Activated naive CD8-positive, alpha-beta T cell treated with anti-CD3 and anti-CD28 coated beads for 36 hours (primary cell): ENCODE results near the gene UNG. TPM values are rescaled to one million over a fixed set of nuclear protein-coding genes. Genes with fewer than 3 reads are reported as not detected.
"Not testable (repeated sequence)": the region's sequence is repeated elsewhere in the genome, so short reads cannot be mapped to it uniquely, and the experiment has no call there.

Experiments
- DNase-seq: peaks from one replicate; pipeline ENCODE4 v3.0.0; 2021
- H3K27ac Mint-ChIP-seq: one replicate; pipeline ENCODE4 v1.8.0; 2022; ENCODE audit warnings: mild to moderate bottlenecking, moderate library complexity, mixed read lengths
- H3K27me3 Mint-ChIP-seq: one replicate; pipeline ENCODE4 v1.8.0; 2022; ENCODE audit warnings: mild to moderate bottlenecking, mixed read lengths
- H3K36me3 Mint-ChIP-seq: one replicate; pipeline ENCODE4 v1.8.0; 2021; ENCODE audit warnings: mild to moderate bottlenecking, mixed read lengths
- H3K4me1 Mint-ChIP-seq: one replicate; pipeline ENCODE4 v1.8.0; 2021; ENCODE audit warnings: mixed read lengths
- H3K4me3 Mint-ChIP-seq: one replicate; pipeline ENCODE4 v1.8.0; 2022; ENCODE audit warnings: mild to moderate bottlenecking, moderate library complexity, mixed read lengths
- H3K9me3 Mint-ChIP-seq: one replicate; pipeline ENCODE4 v1.8.0; 2022; ENCODE audit warnings: mixed read lengths
- total RNA-seq, 2 experiments: library from RNA; stranded (reverse); gene quantifications; one replicate each; pipeline ENCODE4 v1.2.3, GENCODE V29; 2021

The UNG gene
- total RNA-seq, 2 experiments from 2014 or later, result 90.2 to 99.1 TPM

- Mint-ChIP-seq H3K27ac (no peak overlapping the region), H3K27me3 (no peaks in the 10 kb centered on the region), H3K36me3 (no peaks in the 10 kb centered on the region), H3K4me1 (no peaks in the 10 kb centered on the region), H3K9me3 (no peaks in the 10 kb centered on the region), H3K4me3 (no peak overlapping the region)
- DNase-seq, result no peak
Observed at GRCh38 chr12:109125791-109126190, 28.4 kb downstream of the UNG start.

- Mint-ChIP-seq H3K27me3 (no peaks in the 10 kb centered on the region), H3K9me3 (no peaks in the 10 kb centered on the region), H3K4me1 (no peaks in the 10 kb centered on the region), H3K36me3 (no peaks in the 10 kb centered on the region), H3K4me3 (no peak overlapping the region), H3K27ac (no peak overlapping the region)
- DNase-seq, result no peak
Observed at GRCh38 chr12:109126784-109127183, 29.4 kb downstream of the UNG start.

GRCh38 chr12:109127533-109128242 lies 30.3 kb downstream of the UNG start:
- H3K9me3 Mint-ChIP-seq, result no peaks in the 10 kb centered on the region
- no peak overlapping the region for H3K4me3 Mint-ChIP-seq
- no peaks in the 10 kb centered on the region for H3K27me3 Mint-ChIP-seq
- no peaks in the 10 kb centered on the region for H3K4me1 Mint-ChIP-seq
- DNase-seq, result no peak
- H3K27ac Mint-ChIP-seq, result no peak overlapping the region
- H3K36me3 Mint-ChIP-seq, result no peaks in the 10 kb centered on the region

- no peaks in the 10 kb centered on the region for H3K9me3 Mint-ChIP-seq
Observed at GRCh38 chr12:109130297-109131153, 33.1 kb downstream of the UNG start.

GRCh38 chr12:109131154-109132050 lies 34.0 kb downstream of the UNG start:
- Mint-ChIP-seq H3K27ac (no peak overlapping the region), H3K9me3 (no peaks in the 10 kb centered on the region), H3K27me3 (no peaks in the 10 kb centered on the region), H3K4me3 (no peak overlapping the region), H3K36me3 (no peaks in the 10 kb centered on the region), H3K4me1 (no peaks in the 10 kb centered on the region)
- DNase-seq, result no peak

More at GRCh38 chr12:109130297-109131153, 33.1 kb downstream of the UNG start:
- no peaks in the 10 kb centered on the region for H3K4me1 Mint-ChIP-seq
- no peaks in the 10 kb centered on the region for H3K27me3 Mint-ChIP-seq
- no peak for DNase-seq
- H3K27ac Mint-ChIP-seq, result no peak overlapping the region
- H3K36me3 Mint-ChIP-seq, result no peaks in the 10 kb centered on the region
- no peak overlapping the region for H3K4me3 Mint-ChIP-seq

GRCh38 chr12:109134186-109134917 lies 37.0 kb downstream of the UNG start:
- peaks cover 6% of the 10 kb centered on the region for H3K27me3 Mint-ChIP-seq
- H3K36me3 Mint-ChIP-seq, result no peaks in the 10 kb centered on the region
- no peak overlapping the region for H3K4me3 Mint-ChIP-seq
- no peak overlapping the region for H3K27ac Mint-ChIP-seq
- peaks cover 2% of the 10 kb centered on the region for H3K9me3 Mint-ChIP-seq
- no peaks in the 10 kb centered on the region for H3K4me1 Mint-ChIP-seq
- no peak for DNase-seq

- Mint-ChIP-seq H3K27me3 (peaks cover 6% of the 10 kb centered on the region), H3K4me3 (no peak overlapping the region), H3K27ac (no peak overlapping the region), H3K36me3 (no peaks in the 10 kb centered on the region), H3K4me1 (no peaks in the 10 kb centered on the region), H3K9me3 (peaks cover 2% of the 10 kb centered on the region)
- no peak for DNase-seq
Observed at GRCh38 chr12:109137055-109137454, 39.7 kb downstream of the UNG start.

- H3K36me3 Mint-ChIP-seq, result no peaks in the 10 kb centered on the region
- no peak overlapping the region for H3K27ac Mint-ChIP-seq
- DNase-seq, result no peak
- H3K4me1 Mint-ChIP-seq, result peaks cover 3% of the 10 kb centered on the region
- H3K9me3 Mint-ChIP-seq, result peaks cover 2% of the 10 kb centered on the region
- H3K27me3 Mint-ChIP-seq, result peaks cover 6% of the 10 kb centered on the region
- H3K4me3 Mint-ChIP-seq, result no peak overlapping the region
Observed at GRCh38 chr12:109139360-109139759, 42.0 kb downstream of the UNG start.

- Mint-ChIP-seq H3K27me3 (peaks cover 6% of the 10 kb centered on the region), H3K27ac (no peak overlapping the region), H3K4me1 (peaks cover 3% of the 10 kb centered on the region), H3K36me3 (no peaks in the 10 kb centered on the region), H3K4me3 (no peak overlapping the region), H3K9me3 (peaks cover 2% of the 10 kb centered on the region)
- DNase-seq, result no peak
Observed at GRCh38 chr12:109139791-109140190, 42.4 kb downstream of the UNG start.

- H3K4me1 Mint-ChIP-seq, result peaks cover 3% of the 10 kb centered on the region
- H3K27me3 Mint-ChIP-seq, result peaks cover 6% of the 10 kb centered on the region
- no peaks in the 10 kb centered on the region for H3K36me3 Mint-ChIP-seq
- DNase-seq, result no peak
- no peak overlapping the region for H3K4me3 Mint-ChIP-seq
- peaks cover 2% of the 10 kb centered on the region for H3K9me3 Mint-ChIP-seq
- H3K27ac Mint-ChIP-seq, result no peak overlapping the region
Observed at GRCh38 chr12:109140560-109140959, 43.2 kb downstream of the UNG start.

- DNase-seq, result no peak
- Mint-ChIP-seq H3K4me3 (no peak overlapping the region), H3K27me3 (no peaks in the 10 kb centered on the region), H3K9me3 (no peaks in the 10 kb centered on the region), H3K4me1 (peaks cover 3% of the 10 kb centered on the region), H3K36me3 (no peaks in the 10 kb centered on the region), H3K27ac (no peak overlapping the region)
Observed at GRCh38 chr12:109144224-109144623, 46.8 kb downstream of the UNG start.

- DNase-seq, H3K27ac Mint-ChIP-seq, H3K27me3 Mint-ChIP-seq, H3K9me3 Mint-ChIP-seq, H3K4me1 Mint-ChIP-seq, H3K4me3 Mint-ChIP-seq, H3K36me3 Mint-ChIP-seq: not testable (repeated sequence)
Observed at GRCh38 chr12:109147126-109147525, 49.7 kb downstream of the UNG start.

- no peak for DNase-seq
- no peaks in the 10 kb centered on the region for H3K36me3 Mint-ChIP-seq
- no peaks in the 10 kb centered on the region for H3K4me1 Mint-ChIP-seq
- no peak overlapping the region for H3K4me3 Mint-ChIP-seq
- H3K9me3 Mint-ChIP-seq, result no peaks in the 10 kb centered on the region
- H3K27me3 Mint-ChIP-seq, result no peaks in the 10 kb centered on the region
- H3K27ac Mint-ChIP-seq, result no peak overlapping the region
Observed at GRCh38 chr12:109147954-109148353, 50.6 kb downstream of the UNG start.

- no peak for DNase-seq
- Mint-ChIP-seq H3K27me3 (no peaks in the 10 kb centered on the region), H3K27ac (no peak overlapping the region), H3K4me1 (peaks cover 10% of the 10 kb centered on the region), H3K9me3 (no peaks in the 10 kb centered on the region), H3K36me3 (no peaks in the 10 kb centered on the region), H3K4me3 (no peak overlapping the region)
Observed at GRCh38 chr12:109150124-109150640, 52.8 kb downstream of the UNG start.
